SK-N-SH (cell line): ENCODE data around the gene RBM33. TPM values are rescaled to one million over a fixed set of nuclear protein-coding genes. Genes with fewer than 3 reads are reported as not detected.

Source experiments
- CTCF ChIA-PET: fragments of 300-600, 350-600 bp; formaldehyde crosslinking; extraction: SDS; loops from one replicate; lab custom pipeline; 2021; lab: Yijun Ruan, JAX
- POLR2A ChIA-PET: fragments of 350-600 bp; sonication (Branson Sonifier 250); formaldehyde crosslinking; extraction: SDS; loops from one replicate; lab custom pipeline; 2020; ENCODE audit warnings: antibody characterized with exemption, inconsistent platforms; lab: Yijun Ruan, JAX
- DNase-seq: peaks from one replicate; pipeline ENCODE4 v3.0.0; 2012
- H2AFZ ChIP-seq: fragments of 200-600 bp; sonication (generic); 2 replicates; pipeline ENCODE4 v1.8.1; 2016; ENCODE audit warnings: antibody characterized with exemption, mild to moderate bottlenecking, low read depth
- H3F3A ChIP-seq: fragments of 200-600 bp; sonication (generic); replicated peaks from 2 replicates; pipeline ENCODE3; 2016; ENCODE audit warnings: antibody characterized with exemption, mild to moderate bottlenecking; ENCODE audit not compliant: insufficient read depth
- H3K27ac ChIP-seq, 2 experiments: fragments of 200-500 bp in 1 of 2; fragments of 200-600 bp in 1 of 2; sonication (Bioruptor generic) in 1 of 2; sonication (generic), shearing (Covaris generic) in 1 of 2; 2 replicates each; pipeline versions ENCODE4 v1.5.1 to v1.6.1; 2014 to 2016; ENCODE audit warnings: low read depth in 2 of 2, inconsistent platforms in 1 of 2, low read length in 1 of 2, mild to moderate bottlenecking in 1 of 2, mixed read lengths in 1 of 2
- H3K27me3 ChIP-seq: fragments of 200-600 bp; sonication (generic), shearing (Covaris generic); 2 replicates; pipeline ENCODE4 v1.6.1; 2016; ENCODE audit warnings: mixed run types; ENCODE audit not compliant: insufficient read depth
- H3K36me3 ChIP-seq, 2 experiments: fragments of 200-500 bp in 1 of 2; fragments of 200-600 bp in 1 of 2; sonication (Bioruptor generic) in 1 of 2; sonication (generic) in 1 of 2; replicated peaks in 1 of 2; 2 replicates each; pipeline versions ENCODE3 to v1.5.1; 2014 to 2016; ENCODE audit warnings: low read length in 1 of 2, mild to moderate bottlenecking in 1 of 2; ENCODE audit not compliant: insufficient read depth in 2 of 2, control insufficient read depth in 1 of 2
- H3K4me1 ChIP-seq, 2 experiments: fragments of 200-500 bp in 1 of 2; fragments of 200-600 bp in 1 of 2; sonication (Bioruptor generic) in 1 of 2; sonication (generic), shearing (Covaris generic) in 1 of 2; 2 replicates each; pipeline versions ENCODE4 v1.5.1 to v1.6.1; 2014 to 2016; ENCODE audit warnings: low read depth in 1 of 2, low read length in 1 of 2, mixed run types in 1 of 2; ENCODE audit not compliant: insufficient read depth in 2 of 2, control insufficient read depth in 1 of 2
- H3K4me2 ChIP-seq: fragments of 200-600 bp; sonication (generic), shearing (Covaris generic); 2 replicates; pipeline ENCODE4 v1.6.1; 2017; ENCODE audit warnings: mixed run types
- H3K4me3 ChIP-seq, 2 experiments: fragments of 200-500 bp in 1 of 2; fragments of 200-600 bp in 1 of 2; sonication (Bioruptor generic) in 1 of 2; sonication (generic), shearing (Covaris generic) in 1 of 2; 2 replicates each; pipeline versions ENCODE4 v1.5.1 to v1.8.1; 2014 to 2016; ENCODE audit warnings: low read depth in 2 of 2, inconsistent platforms in 1 of 2, low read length in 1 of 2, mild to moderate bottlenecking in 1 of 2, mixed read lengths in 1 of 2, moderate library complexity in 1 of 2
- H3K79me2 ChIP-seq: fragments of 200-600 bp; sonication (generic); 2 replicates; pipeline ENCODE4 v1.8.1; 2017; ENCODE audit warnings: mild to moderate bottlenecking; ENCODE audit not compliant: insufficient read depth
- H3K9ac ChIP-seq: fragments of 200-600 bp; sonication (generic); 2 replicates; pipeline ENCODE4 v1.6.1; 2017; ENCODE audit warnings: mixed run types
- H3K9me2 ChIP-seq: fragments of 200-600 bp; sonication (generic); 2 replicates; pipeline ENCODE4 v1.6.1; 2017; ENCODE audit warnings: mixed run types
- H3K9me3 ChIP-seq: fragments of 200-600 bp; sonication (generic); 2 replicates; pipeline ENCODE4 v1.6.1; 2017; ENCODE audit warnings: mixed run types, mild to moderate bottlenecking, moderate library complexity
- H4K20me1 ChIP-seq: fragments of 200-600 bp; sonication (generic); 2 replicates; pipeline ENCODE4 v1.6.1; 2017; ENCODE audit warnings: mild to moderate bottlenecking, mixed run types; ENCODE audit not compliant: insufficient read depth
- CHD2 ChIP-seq: fragments of 150-350 bp; IDR thresholded peaks from 2 replicates; pipeline ENCODE4 v1.6.1; 2018; ENCODE audit warnings: low read length; ENCODE audit not compliant: partially characterized antibody
- ELF1 ChIP-seq: IDR thresholded peaks from 2 replicates; pipeline ENCODE4 v1.4.0; 2012
- EZH2phosphoT487 ChIP-seq: fragments of 200-600 bp; sonication (generic); IDR thresholded peaks from 2 replicates; pipeline ENCODE4 v1.6.1; 2017; ENCODE audit warnings: low read depth, mixed run types, mild to moderate bottlenecking, antibody characterized with exemption, moderate library complexity, borderline replicate concordance
- FOSL2 ChIP-seq: IDR thresholded peaks from 2 replicates; pipeline ENCODE4 v1.4.0; 2012; ENCODE audit warnings: low read depth, mild to moderate bottlenecking, moderate library complexity, borderline replicate concordance
- FOXM1 ChIP-seq: IDR thresholded peaks from 2 replicates; pipeline ENCODE4 v1.4.0; 2012; ENCODE audit warnings: low read depth, mild to moderate bottlenecking
- MXI1 ChIP-seq: IDR thresholded peaks from 2 replicates; pipeline ENCODE4 v1.6.1; 2012; ENCODE audit warnings: mild to moderate bottlenecking, low read depth, low read length, improper control_type of control experiment
- NFIC ChIP-seq: IDR thresholded peaks from 2 replicates; pipeline ENCODE4 v1.4.0; 2012; ENCODE audit warnings: borderline replicate concordance
- RAD21 ChIP-seq: IDR thresholded peaks from 2 replicates; pipeline ENCODE4 v1.6.1; 2012; ENCODE audit warnings: mild to moderate bottlenecking, low read length
- RFX5 ChIP-seq: IDR thresholded peaks from 2 replicates; pipeline ENCODE4 v1.6.1; 2012; ENCODE audit warnings: mild to moderate bottlenecking, improper control_type of control experiment, low read length
- RXRA ChIP-seq: IDR thresholded peaks from 2 replicates; pipeline ENCODE4 v1.4.0; 2012; ENCODE audit warnings: low read depth, mild to moderate bottlenecking, borderline replicate concordance
- SMC3 ChIP-seq: IDR thresholded peaks from 2 replicates; pipeline ENCODE4 v1.6.1; 2012; ENCODE audit warnings: low read depth, low read length, improper control_type of control experiment
- TAF1 ChIP-seq: IDR thresholded peaks from 2 replicates; pipeline ENCODE4 v1.6.1; 2012; ENCODE audit warnings: low read depth, mild to moderate bottlenecking, low read length, moderate library complexity, borderline replicate concordance
- TEAD4 ChIP-seq: IDR thresholded peaks from 2 replicates; pipeline ENCODE4 v1.4.0; 2012; ENCODE audit warnings: mild to moderate bottlenecking, borderline replicate concordance; ENCODE audit not compliant: insufficient read depth
- USF1 ChIP-seq: IDR thresholded peaks from 2 replicates; pipeline ENCODE4 v1.4.0; 2012; ENCODE audit warnings: low read depth, borderline replicate concordance
- YY1 ChIP-seq: IDR thresholded peaks from 2 replicates; pipeline ENCODE4 v1.4.0; 2012; ENCODE audit warnings: low read depth, mild to moderate bottlenecking
- WGBS: methylation state at CpG from one replicate; pipeline ENCODE4 v1.1.6; 2017; ENCODE audit warnings: low lambda C conversion rate; 5-methylcytosine and 5-hydroxymethylcytosine counted together
- polyA plus RNA-seq, 3 experiments: library from polyadenylated mRNA; depleted of rRNA; stranded (reverse); fragments of >200 nt; gene quantifications; 2 replicates each; pipeline ENCODE4 v1.2.3, GENCODE V29; 2012
- TF ChIP-seq, protein P1 (sequence below): IDR thresholded peaks from 2 replicates; pipeline ENCODE4 v1.6.1; 2012; ENCODE audit warnings: mild to moderate bottlenecking, low read depth, low read length, moderate library complexity
- TF ChIP-seq, protein P2 (sequence below): IDR thresholded peaks from 2 replicates; pipeline ENCODE4 v1.4.0; 2012; ENCODE audit warnings: low read depth

RBM33 gene
- polyA plus RNA-seq, 1 of the 3 experiments (the other 2 are of a cell fraction) = 13.8 TPM

- Histone ChIP-seq H3K4me3 (no peak overlapping the region), H3K27me3 (peaks cover 34% of the 10 kb centered on the region; the same call in 1 of the 2 replicates), H3K9ac (no peak overlapping the region), H4K20me1 (no peaks in the 10 kb centered on the region), H3K4me1 (peaks cover 0 to 3% of the 10 kb centered on the region in 2 experiments; a peak in 1 of 4 replicates), H3K9me3 (no peaks in the 10 kb centered on the region), H3K27ac (no peak overlapping the region), H3K9me2 (no peaks in the 10 kb centered on the region), H3K36me3 (no peaks in the 10 kb centered on the region), H3K79me2 (no peaks in the 10 kb centered on the region), H2AFZ (no peak overlapping the region), H3F3A (no peaks in the 10 kb centered on the region), H3K4me2 (no peak overlapping the region)
- DNase-seq = no peak
- ChIA-PET CTCF (interaction anchor here (0.9 to 13.5 kb wide), 6 partner anchors 12 to 230 kb away, joined by 3 to 470 read pairs (median 4); no protein-coding TSS in a partner anchor), POLR2A (no interaction called here)
- TF ChIP-seq TEAD4 = no peak
- TF ChIP-seq, protein P1, sequence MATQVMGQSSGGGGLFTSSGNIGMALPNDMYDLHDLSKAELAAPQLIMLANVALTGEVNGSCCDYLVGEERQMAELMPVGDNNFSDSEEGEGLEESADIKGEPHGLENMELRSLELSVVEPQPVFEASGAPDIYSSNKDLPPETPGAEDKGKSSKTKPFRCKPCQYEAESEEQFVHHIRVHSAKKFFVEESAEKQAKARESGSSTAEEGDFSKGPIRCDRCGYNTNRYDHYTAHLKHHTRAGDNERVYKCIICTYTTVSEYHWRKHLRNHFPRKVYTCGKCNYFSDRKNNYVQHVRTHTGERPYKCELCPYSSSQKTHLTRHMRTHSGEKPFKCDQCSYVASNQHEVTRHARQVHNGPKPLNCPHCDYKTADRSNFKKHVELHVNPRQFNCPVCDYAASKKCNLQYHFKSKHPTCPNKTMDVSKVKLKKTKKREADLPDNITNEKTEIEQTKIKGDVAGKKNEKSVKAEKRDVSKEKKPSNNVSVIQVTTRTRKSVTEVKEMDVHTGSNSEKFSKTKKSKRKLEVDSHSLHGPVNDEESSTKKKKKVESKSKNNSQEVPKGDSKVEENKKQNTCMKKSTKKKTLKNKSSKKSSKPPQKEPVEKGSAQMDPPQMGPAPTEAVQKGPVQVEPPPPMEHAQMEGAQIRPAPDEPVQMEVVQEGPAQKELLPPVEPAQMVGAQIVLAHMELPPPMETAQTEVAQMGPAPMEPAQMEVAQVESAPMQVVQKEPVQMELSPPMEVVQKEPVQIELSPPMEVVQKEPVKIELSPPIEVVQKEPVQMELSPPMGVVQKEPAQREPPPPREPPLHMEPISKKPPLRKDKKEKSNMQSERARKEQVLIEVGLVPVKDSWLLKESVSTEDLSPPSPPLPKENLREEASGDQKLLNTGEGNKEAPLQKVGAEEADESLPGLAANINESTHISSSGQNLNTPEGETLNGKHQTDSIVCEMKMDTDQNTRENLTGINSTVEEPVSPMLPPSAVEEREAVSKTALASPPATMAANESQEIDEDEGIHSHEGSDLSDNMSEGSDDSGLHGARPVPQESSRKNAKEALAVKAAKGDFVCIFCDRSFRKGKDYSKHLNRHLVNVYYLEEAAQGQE = no peak
- no peak for TF ChIP-seq MXI1
- TF ChIP-seq TAF1 = no peak
- no peak for TF ChIP-seq SMC3
- TF ChIP-seq RXRA = no peak
- no peak for TF ChIP-seq RAD21
- TF ChIP-seq ELF1 = no peak
- no peak for TF ChIP-seq FOSL2
- TF ChIP-seq FOXM1 = no peak
- no peak for TF ChIP-seq RFX5
- TF ChIP-seq USF1 = no peak
- 20% methylated on average over 7 of the region's 7 CpGs for WGBS
These were observed 41.7 kb upstream of the RBM33 start for GRCh38 chr7:155602750-155603149.

DNA sequence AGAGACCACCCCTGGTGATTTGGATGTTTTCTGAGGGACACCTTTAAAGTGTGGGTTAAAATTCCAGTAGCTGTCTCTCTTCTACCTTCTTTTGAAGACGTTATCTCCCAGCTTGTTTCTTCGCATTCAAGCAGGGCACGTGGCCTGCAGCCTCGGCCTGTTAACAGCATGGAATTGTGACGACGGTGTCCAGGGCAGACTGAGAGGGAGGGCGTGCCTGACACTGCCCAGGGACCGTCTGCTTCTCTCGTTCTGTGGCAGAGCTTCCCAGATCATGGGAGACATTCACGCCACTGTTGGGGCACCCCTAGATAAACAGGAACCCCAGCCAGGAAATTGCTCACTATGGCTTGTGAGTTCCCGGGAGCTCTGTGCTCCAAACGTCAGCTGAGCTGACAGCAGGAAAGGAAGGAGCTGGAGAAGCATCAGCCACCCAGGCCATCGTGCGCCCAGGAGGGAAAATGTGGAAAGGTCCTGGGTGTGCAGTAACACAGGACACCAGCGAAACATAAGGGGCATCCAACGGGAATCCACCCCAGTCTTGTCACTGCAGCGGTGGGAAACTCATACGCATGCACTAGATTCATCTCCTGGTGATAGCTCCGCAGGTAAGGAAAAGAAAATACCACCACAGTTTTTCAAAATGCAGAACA lies 41.1 kb upstream of the RBM33 start:
- no peaks in the 10 kb centered on the region for H3K79me2 ChIP-seq
- H3F3A ChIP-seq = no peaks in the 10 kb centered on the region
- no peaks in the 10 kb centered on the region for H3K9me2 ChIP-seq
- H3K36me3 ChIP-seq = no peaks in the 10 kb centered on the region
- no peak for DNase-seq
- TF ChIP-seq YY1 (no peak), EZH2phosphoT487 (no peak), NFIC (no peak), RFX5 (no peak), CHD2 (no peak), RXRA (no peak), TEAD4 (no peak)
- TF ChIP-seq, protein P2, sequence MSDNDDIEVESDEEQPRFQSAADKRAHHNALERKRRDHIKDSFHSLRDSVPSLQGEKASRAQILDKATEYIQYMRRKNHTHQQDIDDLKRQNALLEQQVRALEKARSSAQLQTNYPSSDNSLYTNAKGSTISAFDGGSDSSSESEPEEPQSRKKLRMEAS = peak; percentile 85
- H3K9me3 ChIP-seq = no peaks in the 10 kb centered on the region
- WGBS = 26% methylated on average over 19 of the region's 19 CpGs
- H3K27me3 ChIP-seq = peaks cover 34% of the 10 kb centered on the region; the same call in 1 of the 2 replicates
- peaks cover 0 to 3% of the 10 kb centered on the region in 2 experiments; a peak in 1 of 4 replicates for H3K4me1 ChIP-seq
- no peak overlapping the region for H3K4me2 ChIP-seq
- H3K9ac ChIP-seq = no peak overlapping the region
- H3K27ac ChIP-seq = no peak overlapping the region
- ChIA-PET CTCF (interaction anchor here (0.9 to 13.5 kb wide), 7 partner anchors 13 to 231 kb away, joined by 3 to 470 read pairs (median 4); no protein-coding TSS in a partner anchor), POLR2A (no interaction called here)
- no peak overlapping the region for H2AFZ ChIP-seq
- H3K4me3 ChIP-seq = no peak overlapping the region
- H4K20me1 ChIP-seq = no peaks in the 10 kb centered on the region
